HS-27A (cell line): ENCODE measurements around the gene ENPP3.

Experiments
- DNase-seq: peaks from one replicate; pipeline ENCODE4 v3.0.0-alpha.2; 2012; ENCODE audit warnings: low read depth, missing footprints

Gene ENPP3

DNA sequence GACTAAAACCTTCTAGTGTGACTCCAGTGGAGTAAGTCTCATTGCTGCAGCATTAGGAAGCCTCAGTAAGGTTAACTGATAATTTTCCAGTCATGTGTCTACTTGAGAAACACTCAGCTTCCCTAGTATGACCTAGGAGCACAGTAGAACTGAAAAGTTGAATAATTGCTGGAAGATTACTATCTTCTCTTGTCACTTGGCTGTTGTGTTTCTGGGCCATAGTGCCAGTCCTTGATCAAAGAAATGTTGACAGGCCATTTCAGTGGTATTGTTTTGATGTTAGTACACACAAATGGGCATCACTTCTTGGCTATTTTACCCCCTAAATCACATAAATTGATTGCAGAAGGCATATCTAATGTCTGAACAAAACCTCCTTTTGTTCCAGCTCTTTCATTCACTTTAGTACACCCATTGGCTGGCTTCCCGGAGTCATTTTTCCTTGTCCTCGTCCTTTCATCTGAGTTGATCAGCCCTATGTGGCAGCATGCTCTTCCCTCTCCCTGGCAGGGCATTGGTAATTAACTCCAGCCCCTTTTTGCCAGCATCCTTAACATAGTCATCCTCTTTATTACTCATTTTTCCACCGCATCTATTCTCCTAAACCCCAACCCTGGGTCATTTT, 6.0 kb downstream of the ENPP3 start:
- DNase-seq: no peak

DNA sequence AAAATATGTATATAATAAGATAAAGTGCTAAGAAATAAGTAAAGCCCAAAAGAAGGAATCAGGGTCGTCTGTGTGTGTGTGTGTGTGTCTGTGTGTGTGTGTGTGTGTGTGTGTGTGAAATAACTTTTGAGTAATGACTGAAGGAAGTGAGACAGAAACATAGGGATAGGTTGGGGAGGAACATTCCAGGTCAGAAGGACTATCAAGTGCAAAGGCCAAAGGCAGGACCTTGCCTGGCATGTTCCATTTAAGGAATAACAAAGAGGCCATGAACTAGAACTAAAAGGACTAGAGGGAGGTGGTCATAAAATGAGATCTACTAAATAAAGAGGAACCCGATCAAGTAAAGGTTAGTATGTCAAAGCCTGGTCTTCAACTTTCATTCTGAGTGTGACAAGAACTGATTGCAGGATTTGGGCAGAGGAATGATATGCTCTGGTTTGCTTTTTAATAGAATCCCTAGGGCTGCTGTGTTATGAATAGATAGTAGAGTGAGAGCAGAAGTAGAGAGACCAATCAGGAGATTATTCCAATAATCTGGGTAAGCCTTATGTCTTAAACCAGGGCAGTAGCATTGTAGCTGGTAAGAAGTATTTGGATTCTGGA, 6.9 kb downstream of the ENPP3 start:
- no peak for DNase-seq

DNA sequence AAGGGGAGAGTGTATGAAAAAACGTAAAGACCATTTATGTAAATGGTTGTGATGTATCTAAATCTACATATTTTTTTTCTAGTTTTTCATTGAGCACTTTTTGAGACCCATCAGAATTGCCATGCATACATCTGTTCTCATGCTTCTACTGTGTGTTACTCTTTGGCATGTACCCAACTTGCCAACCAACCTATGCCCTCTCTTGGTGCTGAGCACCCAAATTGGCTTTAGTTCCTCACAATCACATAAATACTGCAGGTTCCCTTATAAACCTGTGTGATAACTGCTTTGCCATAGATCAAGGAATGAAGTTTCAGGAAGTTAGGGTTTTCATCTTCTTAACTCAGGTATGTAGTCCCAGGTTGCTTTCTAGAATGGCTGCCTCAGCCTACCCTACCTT, 7.8 kb downstream of the ENPP3 start:
- no peak for DNase-seq

DNA sequence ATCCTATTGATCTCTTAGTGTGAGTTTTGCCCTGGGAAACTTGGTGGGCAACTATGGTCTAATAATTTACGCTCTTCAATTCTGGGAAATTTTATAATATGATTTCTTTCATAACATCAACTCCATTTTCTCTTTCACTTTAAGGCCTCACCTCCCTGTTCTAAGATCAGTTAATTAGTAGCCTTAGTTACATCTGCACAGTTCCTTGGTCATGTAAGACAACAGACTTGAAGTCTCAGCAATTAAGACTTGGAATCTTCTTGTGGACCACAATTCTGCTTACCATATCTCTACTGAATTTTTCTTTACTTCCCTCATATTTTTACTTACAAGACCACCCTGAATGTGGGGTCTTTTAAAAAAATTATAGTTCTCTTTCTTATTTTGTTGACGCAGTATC, 8.7 kb downstream of the ENPP3 start:
- no peak for DNase-seq

DNA sequence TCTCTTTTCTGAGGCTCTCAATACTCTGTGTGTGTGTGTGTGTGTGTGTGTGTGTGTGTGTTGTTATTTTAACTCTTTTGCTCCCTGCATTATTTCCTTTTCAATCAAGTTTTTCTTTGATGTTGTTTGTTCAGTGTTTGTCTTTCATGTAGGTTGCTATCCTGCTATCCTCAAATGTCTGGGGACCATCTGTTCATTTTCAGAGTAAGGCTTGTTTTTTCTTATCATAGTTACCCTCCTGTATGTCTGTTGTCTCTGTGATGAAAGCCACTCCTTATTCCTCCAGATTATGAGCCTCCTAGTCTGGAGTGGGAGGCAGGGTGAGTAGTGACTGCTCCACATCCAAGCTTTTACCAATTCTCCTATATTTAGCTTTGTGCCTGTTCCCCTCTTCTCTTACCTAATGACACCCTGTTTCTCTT, 9.2 kb downstream of the ENPP3 start:
- DNase-seq: no peak

DNA sequence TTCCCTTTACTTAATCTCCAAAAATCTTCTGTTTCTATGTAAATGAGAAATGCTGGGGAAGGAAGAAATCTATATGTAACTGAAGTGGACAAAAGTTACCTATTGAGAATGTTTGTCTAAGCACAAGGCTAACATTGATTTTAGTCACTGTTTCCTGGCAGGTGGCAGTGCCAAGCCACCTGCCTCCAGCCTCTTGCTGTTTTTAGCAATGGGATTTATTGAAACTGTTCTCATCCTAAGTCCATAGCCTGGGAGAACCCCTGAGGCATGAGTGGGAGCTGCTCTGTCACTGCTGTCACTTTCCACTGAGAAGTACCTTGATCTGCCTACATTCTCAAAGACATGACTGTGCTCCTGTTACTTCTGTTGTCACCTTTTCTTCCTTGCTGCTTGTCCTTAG, 14.7 kb downstream of the ENPP3 start:
- no peak for DNase-seq

DNA sequence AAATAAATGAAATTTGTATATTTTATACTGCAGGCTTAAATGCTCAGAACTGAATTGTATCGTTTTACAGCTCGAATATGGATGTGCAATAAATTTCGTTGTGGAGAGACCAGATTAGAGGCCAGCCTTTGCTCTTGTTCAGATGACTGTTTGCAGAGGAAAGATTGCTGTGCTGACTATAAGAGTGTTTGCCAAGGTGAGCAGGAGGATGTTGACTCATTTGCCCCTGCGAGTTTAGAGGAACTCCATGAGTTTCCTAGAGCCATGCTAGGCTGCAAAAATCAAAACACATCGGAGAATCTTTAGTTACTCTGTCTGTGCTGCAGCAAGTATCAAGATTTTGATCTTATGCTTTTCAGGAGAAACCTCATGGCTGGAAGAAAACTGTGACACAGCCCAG, 15.4 kb downstream of the ENPP3 start:
- DNase-seq: no peak

DNA sequence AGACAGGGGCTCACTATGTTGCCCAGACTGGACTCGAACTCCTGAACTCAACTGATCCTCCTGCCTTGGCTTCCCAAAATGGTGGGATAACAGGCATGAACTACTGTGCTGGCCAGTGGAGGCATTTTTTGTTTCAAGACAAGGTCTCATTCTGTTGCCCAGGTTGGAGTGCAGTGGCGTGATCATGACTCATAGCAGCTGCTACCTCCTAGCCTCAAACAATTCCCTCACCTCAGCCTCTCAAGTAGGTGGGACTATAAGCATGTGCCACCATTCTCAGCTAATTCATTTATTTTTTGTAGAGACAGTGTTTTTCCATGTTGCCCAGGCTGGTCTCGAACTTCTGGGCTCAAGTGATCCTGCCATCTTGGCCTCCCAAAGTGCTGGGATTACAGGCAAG, 17.2 kb downstream of the ENPP3 start:
- no peak for DNase-seq

DNA sequence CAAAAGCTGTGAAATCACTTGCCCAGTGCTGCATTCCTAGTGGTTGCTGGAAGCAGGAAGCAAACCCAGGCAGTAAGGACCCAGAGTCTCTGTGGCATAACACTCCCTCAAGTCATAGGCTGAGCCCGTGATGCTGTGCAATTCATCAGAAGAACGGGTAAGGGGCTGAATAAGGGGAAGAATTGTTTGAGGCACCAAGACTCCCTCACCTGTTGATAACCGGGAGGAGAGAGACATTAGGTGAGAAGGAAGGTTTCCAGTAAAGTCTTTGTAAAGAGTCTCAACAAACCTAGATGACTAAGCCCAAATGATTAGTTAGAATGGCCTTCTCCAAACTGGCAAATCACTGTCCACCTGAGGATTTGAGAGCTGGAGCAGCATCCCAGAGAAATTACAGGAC, 18.3 kb downstream of the ENPP3 start:
- DNase-seq: no peak

DNA sequence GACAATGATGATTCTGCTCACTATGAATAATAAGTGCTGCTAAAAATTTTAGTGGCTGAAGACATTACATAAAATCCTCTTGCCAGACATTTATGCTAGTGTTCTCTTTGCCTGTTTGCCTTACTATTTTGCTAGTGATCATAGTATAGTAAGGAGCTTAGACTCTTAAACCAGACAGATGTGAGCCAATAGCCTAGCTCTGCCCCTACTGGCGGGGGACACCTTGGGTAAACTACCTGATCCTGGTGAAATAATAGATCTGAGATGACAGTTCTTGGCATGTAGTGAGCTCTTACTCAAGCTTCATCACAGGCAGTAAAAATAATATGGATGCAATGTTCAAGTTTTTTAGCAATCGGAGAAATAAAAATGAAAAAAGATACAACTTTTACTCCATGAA, 18.8 kb downstream of the ENPP3 start:
- DNase-seq: no peak

DNA sequence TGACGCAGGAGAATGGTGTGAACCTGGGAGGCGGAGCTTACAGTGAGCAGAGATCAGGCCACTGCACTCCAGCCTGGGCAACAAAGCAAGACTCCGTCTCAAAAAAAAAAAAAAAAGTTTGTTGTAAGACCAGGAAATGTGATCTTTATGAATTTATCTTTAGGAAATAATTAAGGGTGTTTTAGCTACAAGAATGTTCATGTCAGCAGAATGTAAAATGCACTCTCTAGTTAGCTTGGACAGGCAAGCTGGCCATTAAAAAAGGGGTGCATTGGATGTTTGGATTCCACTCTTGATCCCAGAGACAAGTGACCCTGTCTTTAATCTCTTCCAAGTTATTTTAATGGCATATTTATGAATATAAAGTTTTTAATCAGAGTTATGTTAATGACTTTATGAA, 19.6 kb downstream of the ENPP3 start:
- DNase-seq: no peak

DNA sequence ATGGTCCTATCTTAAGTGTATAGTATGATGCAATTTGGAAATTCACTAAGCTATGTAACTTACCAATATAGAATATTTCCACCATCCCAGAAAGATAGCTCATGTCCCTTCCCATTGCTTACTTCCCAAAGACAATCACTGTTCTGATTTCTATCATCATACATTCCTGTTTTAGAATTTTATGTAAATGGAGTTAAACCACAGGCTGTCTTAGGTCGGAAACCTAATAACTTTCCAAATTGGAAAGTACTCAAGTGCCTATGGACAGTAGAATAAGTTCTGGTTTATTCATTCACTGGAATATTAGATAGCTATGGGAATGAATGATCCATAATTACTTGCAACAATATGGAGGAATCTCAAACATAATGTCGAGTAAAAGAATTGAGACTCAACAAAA, 20.1 kb downstream of the ENPP3 start:
- DNase-seq: peak; percentile 17

DNA sequence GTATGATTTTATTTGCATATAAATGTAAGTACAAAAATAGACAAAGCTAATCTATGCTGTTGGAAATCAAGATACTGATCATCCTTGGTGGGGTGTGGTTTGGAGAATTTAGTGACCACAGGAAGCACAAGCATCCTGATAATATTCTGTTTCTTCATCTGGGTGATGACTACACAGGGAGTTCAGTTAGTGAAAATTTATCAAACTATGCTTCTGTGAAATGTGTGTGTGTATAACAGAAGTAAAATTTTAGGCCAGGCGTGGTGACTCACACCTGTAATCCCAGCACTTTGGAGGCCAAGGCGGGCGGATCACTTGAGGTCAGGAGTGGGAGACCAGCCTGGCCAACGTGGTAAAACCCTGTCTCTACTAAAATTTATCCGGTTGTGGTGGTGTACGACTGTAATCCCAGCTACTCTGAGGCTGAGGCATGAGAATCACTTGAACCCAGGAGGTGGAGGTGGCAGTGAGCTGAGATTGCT, 20.6 kb downstream of the ENPP3 start:
- peak; percentile 81 for DNase-seq

DNA sequence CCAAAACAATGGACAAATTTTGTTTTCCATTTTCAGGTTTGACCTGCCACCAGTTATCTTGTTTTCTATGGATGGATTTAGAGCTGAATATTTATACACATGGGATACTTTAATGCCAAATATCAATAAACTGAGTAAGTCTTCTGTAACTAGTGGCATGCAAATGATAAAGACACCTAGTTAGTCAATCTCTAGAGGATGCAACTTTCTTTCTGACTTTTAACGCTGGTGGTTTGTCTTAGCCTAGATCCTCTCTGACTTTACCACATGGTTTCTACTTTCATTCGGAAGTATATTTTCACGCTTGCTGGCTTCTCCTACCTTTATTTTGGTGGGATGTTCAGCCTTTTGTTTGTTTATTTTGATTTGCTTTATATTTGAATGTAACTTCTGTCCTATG, 21.2 kb downstream of the ENPP3 start:
- DNase-seq: no peak

DNA sequence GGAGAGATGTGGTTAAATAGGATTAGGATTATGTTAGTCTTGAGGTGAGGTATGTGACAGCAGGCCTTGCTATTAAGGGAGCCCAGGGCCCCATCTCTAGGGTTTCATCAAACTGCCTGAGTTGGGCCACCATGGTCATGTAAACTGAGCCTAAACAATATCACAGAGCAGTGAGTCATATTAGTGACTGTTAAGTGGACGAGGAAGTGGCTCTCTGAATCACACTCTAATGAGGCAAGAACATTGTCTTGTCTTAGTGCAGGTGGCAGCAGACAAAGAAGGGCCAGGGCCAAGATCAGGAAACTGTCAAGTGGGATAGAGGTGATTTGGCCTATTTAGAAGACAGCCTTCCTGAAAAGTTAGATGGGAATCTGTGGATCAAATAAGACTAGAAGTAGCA, 23.1 kb downstream of the ENPP3 start:
- peak; percentile 26 for DNase-seq

DNA sequence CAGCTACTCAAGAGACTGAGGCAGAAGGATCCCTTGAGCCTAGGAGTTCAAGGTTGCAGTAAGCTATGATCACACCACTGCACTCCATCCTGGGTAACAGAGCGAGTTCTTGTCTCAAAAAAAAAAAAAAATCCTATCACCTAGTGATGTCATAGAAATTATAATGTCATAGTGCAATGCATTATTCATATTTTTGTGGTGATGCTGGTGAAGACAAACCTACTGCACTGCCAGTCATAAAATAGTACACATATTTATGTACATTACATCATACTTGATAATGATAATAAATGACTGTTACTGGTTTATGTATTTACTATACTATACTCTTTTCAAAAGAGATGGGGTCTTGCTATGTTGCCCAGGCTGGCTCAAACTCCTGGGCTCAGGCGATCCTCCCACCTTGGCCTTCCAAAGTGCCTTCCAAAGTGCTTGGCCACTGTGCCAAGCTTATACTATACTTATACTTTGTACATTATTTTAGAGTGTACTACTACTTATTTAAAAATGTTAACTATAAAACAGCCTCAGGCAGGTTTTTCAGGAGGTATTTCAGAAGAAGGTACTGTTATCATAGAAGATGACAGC, 26.6 kb downstream of the ENPP3 start:
- no peak for DNase-seq

DNA sequence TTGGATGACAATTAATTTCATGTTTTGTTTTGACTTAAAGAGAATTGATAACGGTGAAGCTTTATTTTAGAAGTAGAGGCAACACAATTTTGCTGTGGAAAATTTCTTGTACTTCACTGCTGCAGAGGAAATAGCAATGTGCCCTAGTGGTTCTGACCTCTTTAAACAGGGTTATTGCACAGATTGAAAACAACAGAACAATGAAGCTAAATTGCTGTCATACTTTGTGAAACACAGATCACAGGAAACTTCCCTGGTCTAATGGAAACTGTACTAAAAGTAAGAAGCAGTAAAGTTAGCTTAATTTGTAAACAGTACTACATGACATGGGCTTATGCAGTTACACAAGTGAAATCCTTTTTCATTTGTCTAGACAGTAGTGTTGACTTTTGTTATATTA, 32.8 kb downstream of the ENPP3 start:
- DNase-seq: no peak

DNA sequence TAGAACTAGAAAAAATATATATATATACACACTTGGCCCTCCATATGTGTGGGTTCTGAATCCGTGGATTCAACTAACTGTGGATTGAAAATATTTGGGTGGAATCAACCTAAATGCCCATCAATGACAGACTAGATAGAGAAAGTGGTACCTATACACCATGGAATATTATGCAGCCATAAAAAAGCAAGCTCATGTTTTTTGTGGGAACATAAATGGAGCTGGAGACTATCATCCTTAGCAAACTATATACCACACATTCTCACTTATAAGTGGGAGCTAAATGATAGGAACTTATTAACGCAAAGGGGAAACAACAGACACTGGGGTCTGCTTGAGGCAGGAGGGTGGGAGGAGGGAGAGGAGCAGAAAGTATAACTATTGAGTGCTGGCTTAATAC, 36.1 kb downstream of the ENPP3 start:
- DNase-seq: no peak

DNA sequence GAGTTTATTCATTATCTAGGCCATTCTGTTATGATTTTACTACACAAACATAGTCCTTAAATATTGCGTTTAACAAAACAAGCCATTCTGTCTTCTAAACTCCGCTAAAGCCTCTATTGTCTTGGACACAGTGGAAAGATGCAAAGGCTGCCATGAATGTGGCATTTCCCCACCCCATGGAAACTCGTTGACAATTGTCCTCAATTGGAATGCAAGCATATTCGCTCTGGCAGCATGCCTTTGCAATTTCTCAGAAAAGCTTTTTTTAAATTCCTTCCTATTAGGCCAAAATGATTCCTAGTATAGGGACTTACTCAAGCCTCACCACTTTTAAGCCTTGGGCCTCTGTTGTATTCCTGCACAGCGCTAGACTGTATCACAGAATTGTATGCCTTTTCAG, 41.3 kb downstream of the ENPP3 start:
- DNase-seq: no peak

DNA sequence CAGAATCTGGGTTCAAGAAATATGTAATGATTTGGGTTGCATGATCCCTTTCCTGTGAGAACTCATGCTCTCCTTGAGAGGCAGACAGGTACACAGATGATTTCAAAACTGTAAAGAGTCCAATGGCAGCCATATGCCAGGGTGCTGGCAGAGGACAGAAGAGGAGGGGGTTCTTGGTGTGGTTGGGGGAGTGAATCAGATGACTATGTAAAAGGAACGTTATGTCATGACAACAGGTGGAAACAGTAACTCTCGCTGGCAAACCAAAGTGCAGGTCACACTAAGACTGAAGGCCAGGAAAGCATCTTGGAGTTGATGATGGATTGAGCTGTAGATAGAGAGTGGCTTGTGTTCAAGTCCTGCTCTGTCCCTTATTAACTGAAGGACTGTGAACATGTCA, 43.8 kb downstream of the ENPP3 start:
- no peak for DNase-seq

DNA sequence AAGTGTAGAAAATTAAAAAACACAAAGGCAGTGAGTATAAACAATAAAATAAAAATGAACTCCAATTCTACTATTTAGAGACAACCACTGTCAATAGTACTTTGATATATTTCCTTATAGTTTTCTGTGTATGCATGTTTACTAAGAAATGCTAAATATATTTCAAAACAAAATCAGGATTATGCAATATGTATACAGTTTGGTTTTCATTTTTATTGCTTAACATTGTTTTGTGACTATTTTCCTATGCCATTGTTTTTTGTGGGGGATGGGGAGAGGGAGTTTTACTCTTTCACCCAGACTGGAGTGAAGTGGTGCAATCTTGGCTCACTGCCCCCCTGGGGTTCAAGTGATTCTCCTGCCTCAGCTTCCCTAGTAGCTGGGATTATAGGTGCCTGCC, 44.5 kb downstream of the ENPP3 start:
- DNase-seq: no peak

DNA sequence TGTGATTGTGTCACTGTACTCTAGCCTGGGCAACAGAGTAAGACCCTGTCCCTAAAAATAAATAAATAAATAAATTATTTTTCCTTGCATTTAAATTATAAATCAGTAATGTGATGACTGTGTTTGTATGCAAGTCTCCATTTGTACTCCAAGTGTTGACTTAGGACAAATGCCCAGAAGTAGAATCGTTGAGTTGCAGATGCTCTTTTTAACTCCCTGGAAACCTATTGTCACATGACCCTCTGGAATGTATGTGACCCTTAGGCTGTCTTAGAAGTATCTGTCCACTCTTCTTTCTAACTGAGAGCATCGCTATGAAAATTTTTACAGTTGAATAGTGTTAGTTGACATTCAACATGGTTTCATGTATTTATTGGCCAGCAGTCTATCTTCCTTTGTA, 45.3 kb downstream of the ENPP3 start:
- no peak for DNase-seq

DNA sequence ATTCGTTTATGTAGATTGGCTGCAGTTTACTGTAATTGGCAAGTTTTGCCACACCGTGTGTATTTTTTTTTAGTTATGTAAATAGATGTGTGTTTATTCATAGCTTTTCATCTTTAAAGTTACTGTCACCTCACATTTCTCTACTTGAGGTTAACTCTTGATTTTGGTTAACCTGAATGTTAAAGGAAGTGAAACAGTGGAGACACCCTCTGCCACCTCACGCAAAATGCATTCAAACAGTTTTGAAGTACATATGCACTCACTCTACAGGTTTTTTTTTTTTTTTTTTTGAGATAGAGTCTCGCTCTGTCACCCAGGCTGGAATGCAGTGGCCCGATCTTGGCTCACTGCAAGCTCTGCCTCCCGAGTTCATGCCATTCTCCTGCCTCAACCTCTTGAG, 46.4 kb downstream of the ENPP3 start:
- no peak for DNase-seq

DNA sequence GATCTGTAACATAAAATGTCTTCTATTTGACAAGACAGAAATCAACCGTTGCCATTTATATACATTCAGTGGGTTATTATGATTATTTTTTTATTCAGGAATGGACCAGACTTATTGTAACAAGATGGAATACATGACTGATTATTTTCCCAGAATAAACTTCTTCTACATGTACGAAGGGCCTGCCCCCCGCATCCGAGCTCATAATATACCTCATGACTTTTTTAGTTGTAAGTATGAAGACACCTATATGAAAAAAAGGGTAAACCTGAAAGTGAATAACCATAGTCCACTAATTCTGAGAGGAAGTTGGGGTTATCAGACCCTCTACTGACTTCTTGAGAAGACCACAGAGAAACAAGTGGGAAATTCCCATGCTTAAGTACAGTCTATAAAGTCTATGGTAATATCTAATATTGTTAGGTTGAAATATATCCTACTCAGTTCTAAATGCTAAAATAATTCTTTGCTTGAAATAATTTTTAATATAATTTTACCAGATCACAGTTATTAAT, 48.2 kb downstream of the ENPP3 start:
- DNase-seq: no peak
